HG03432 (cell line): ENCODE results near the gene TMEM131.

ENCODE experiments used
- ATAC-seq: cut with Tn5 transposase; IDR thresholded peaks from one replicate; pipeline ENCODE4 v1.9.1; 2021; ENCODE audit warnings: mild to moderate bottlenecking, moderate library complexity; ENCODE audit not compliant: unreplicated experiment

The TMEM131 gene

DNA sequence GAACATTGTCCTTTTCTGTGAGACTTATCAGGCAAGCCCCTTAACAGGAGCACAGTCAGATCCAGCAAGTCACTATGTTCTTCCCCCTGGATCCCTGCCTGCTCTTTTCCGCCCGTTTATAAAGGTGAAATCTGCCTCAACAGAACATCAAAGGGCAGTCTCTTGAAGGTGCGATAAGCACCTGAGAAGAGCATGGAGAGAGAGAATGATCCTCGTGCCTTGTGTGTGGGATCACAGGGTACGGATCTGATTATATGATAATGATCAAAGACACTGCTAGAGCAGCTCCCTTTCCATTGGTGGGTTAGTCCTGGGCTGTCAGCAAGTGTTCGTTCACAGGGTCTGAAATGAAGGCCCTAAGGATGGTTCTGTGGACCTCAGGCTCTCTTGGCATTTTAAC is 176.0 kb downstream of the TMEM131 start:
- no peak for ATAC-seq

DNA sequence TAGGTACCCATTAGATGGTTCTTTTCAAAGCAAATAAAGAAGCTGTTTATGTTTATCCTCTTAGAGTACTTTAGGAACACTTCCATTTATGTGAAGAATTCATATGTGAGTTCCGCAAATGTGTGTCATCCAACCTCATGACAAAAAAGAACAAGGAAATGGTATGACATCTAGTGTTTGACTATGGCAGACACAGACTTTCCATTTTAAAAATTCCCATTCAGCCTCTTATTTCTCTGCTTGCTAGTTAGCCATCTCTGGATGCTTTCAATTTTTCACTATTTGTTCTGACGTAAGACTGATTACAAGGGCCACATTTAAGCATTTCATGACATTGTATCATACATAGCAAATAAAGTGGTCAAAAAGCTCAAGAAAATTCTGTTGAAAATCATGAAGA is 179.3 kb downstream of the TMEM131 start:
- no peak for ATAC-seq

DNA sequence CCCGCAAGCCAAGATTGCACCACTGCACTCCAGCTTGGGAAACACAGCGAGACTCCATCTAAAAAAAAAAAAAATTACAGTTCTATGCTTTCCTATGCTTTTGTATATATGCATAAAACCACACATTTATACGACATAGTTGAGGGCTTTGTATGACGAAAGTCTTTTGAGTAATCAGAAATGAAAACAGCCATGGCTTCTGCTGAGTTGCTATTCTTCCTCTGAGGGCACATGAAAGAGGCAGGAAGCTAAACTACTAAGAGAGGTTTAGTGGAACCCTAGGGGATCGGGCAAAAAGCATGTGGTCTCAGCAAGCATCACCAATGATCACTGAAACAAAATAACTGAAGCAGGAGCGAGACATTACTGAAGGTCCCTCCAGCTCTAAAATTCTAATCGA is 182.8 kb downstream of the TMEM131 start:
- ATAC-seq = no peak

- no peak for ATAC-seq
Measured at GRCh38 chr2:97808816-97809215, 186.9 kb downstream of the TMEM131 start.

GRCh38 chr2:97806738-97807618 is 188.8 kb downstream of the TMEM131 start:
- ATAC-seq = peak; percentile 78

- ATAC-seq = no peak
Measured at GRCh38 chr2:97805776-97806175, 190.0 kb downstream of the TMEM131 start.

GRCh38 chr2:97801028-97801427 is 194.7 kb downstream of the TMEM131 start:
- no peak for ATAC-seq

- no peak for ATAC-seq
Measured at GRCh38 chr2:97798416-97798815, 197.3 kb downstream of the TMEM131 start.

DNA sequence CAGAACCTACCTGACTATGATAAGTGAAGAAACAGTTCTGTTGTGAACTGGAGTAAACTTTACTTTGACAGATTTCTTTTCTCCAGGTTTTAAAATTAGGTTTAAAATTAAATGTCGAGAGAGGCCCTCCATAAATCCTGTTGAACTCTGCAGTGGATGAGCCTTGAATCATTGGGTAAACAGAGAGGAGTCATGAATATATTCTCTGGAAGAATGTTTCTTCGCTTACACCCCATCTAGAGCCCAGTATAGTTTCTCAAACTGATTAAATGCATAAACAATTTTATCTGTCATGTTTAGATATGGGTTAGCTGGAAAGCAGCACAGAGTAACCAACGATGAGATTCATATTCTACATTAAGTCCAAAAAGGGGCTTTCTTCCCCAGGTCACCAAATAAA is 198.4 kb downstream of the TMEM131 start:
- no peak for ATAC-seq

GRCh38 chr2:97796465-97797126 is 199.2 kb downstream of the TMEM131 start:
- ATAC-seq = no peak

- ATAC-seq = no peak
Measured at GRCh38 chr2:97792416-97792815, 203.3 kb downstream of the TMEM131 start.

DNA sequence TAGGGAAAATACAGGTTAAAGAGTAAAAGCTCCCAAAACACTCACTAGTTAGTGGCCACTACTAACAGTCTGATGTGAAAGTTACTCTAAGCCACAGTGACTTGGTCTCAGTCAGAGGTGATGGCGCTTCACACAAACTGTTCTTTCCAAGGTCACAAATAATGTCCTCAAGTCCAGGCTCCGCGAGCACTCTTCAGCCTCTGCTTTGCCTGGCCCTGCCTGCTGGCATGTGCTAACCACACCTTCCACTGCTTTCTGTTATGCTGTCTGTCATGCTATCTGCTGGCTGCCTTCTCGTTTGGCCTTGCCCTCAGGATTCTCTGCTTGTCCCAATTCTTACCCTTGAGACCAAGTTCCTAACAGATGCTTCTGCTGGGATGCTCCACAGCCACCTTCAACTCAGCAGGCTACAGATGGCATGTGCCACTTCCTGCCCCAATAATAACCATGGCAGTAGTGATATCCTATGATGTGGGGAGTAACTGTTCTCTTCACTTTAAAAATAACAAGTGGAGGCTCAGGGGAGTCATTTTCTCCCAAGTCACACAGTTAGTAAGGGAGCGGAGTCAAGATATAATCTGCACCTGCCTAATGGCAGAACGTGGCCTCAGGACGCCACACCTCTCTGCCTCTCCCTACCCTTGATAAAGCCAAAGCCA is 206.6 kb downstream of the TMEM131 start:
- ATAC-seq = no peak

DNA sequence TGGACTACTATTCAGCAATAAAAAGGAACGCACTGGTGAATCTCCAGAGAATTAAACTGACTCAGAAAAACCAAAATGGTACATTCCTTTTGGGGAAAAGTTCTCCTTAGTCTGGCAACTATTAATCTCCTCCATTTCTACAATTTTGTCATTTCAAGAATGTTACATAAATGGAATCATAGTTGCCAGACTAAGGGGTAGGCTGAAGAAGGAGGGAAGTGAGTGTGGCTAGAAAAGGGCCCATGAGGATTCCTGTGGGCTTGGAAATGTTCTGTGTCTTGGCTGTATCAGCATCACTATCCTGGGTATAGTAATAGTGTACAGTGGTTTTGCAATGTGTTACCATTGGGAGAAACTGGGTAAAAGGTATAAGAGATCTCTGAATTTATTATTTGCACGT is 209.9 kb downstream of the TMEM131 start:
- no peak for ATAC-seq

DNA sequence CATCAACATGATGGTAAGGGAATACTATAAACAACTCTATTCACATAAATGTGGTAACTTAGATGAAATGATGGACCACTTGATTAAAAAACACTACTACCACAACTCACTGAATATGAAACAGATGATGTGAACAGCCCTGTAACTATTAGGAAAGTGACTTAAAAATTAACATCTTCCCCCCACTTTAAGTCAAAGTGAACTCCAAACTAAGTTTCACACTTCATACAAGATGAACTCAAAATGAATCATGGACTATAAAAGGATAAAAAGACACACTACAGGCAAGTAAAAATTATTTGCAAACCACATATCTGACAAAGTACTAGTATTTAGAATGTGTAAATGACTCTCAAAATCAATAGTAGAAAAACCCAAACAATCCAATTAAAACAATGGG is 210.8 kb downstream of the TMEM131 start:
- no peak for ATAC-seq

DNA sequence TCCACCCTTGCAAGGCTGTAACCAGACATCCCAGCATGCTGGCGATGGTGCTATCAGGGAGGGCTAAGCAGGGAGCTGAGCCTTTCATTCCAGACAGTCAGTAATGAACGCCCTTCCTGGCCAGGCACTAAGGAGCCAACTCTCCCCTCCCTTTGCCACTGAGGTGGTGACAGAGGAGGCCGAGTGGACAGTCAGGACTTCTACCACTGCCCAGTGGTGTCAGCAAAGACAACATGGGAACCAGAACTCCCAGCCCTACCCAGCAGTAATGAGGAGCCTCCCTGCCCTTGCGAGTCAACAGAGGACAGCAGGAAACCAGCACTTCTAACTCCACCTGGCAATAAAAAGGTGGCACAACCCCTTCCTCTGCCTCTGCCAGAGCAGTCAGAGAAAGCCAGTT is 213.8 kb downstream of the TMEM131 start:
- ATAC-seq = no peak

- ATAC-seq = no peak
Measured at GRCh38 chr2:97779141-97779540, 216.6 kb downstream of the TMEM131 start.

- ATAC-seq = no peak
Measured at GRCh38 chr2:97775074-97775473, 220.7 kb downstream of the TMEM131 start.

DNA sequence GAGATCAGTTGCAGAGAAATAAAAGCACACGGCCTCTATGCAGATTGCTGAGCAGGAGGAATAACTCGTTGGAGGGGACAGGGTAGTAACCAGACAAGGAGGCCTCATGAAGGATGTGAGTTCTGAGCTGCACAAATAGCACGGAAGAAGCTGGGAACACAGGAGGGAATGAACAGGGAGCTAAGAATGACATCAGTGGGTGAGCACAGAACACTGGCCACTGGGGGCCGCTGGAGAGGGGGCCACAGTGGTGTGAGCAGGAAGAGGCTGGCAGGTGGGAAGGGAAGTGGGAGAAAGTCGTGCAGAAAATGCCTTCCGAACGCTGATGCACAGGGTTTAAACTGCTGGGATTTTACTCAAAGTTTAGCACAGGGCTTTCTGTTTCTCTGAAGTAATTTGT is 221.3 kb downstream of the TMEM131 start:
- ATAC-seq = no peak

DNA sequence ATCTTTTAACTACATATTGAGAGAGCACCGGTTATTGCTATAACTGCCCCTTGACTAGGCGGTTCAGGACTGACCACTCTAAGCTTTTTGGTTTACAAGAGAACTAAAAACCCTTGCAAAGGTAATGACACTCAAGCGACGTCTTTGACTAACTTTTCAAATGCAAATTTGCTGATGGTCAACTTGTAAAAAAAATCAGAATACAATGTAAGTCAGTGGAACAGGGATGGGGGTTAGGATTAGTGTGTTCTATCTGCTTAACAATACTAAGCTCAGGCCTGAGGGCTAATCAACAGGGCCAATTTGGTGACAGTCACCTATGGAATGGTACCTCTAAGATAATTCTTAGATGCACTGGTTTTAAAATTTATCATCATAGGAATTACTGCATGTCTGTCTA is 225.3 kb downstream of the TMEM131 start:
- no peak for ATAC-seq

DNA sequence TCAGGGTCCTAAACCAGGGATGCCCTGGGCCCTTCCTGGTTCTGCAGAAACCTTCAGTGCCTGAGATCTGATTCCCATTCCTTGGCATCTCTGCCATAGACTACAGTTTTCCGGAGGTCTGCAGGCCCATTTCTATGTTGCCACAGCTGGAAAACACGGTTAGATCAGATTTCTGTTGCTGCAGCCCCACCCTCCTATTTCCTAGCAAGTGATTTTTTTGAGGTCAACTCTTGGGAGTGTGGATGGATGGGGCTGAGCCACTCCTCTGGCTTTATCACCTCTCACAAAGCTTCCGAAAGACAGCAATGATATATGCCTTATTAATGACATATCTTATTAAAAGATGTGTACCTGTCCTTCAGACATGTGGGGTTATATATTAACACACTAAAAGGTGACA is 226.0 kb downstream of the TMEM131 start:
- ATAC-seq = no peak

DNA sequence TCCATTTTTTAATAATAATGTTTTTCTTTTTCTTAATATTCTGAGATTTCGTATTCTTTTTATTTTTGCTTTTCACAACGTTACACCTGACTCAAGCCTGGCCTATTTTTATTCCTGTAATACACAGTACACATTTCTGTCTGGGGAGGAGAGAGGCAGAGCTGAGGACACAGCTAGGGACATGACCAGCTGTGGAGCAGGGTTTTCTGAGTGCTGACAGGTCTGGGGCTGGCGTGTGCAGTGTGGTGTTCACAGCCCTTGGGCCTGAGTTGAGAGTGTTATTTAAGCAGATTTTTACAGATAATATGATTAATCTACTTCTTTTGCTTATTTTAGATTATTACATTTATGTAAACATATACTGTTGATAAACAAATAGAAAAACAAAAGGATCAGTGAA is 226.4 kb downstream of the TMEM131 start:
- no peak for ATAC-seq

- no peak for ATAC-seq
Measured at GRCh38 chr2:97766567-97766966, 229.2 kb downstream of the TMEM131 start.
